ENCODE measurements around the gene MLLT10.

- no peak for TF ChIP-seq CTCF (IDR thresholded peaks at IDR 0.05)
- TF ChIP-seq POLR2A (IDR thresholded peaks at IDR 0.05), result no peak
Observed at GRCh38 chr10:21747809-21748208, 213.8 kb downstream of the MLLT10 start.

Data from right lobe of liver (tissue), 4 donors.